ENCODE measurements around the gene NPDC1. TPM values are rescaled to one million over a fixed set of nuclear protein-coding genes. Genes with fewer than 3 reads are reported as not detected.
"Not testable (repeated sequence)": the region's sequence is repeated elsewhere in the genome, so short reads cannot be mapped to it uniquely, and the experiment has no call there.

NPDC1 gene
- polyA plus RNA-seq, 3 donors from 2014 or later = 0.36 to 1.4 (median 1.1) TPM

DNA sequence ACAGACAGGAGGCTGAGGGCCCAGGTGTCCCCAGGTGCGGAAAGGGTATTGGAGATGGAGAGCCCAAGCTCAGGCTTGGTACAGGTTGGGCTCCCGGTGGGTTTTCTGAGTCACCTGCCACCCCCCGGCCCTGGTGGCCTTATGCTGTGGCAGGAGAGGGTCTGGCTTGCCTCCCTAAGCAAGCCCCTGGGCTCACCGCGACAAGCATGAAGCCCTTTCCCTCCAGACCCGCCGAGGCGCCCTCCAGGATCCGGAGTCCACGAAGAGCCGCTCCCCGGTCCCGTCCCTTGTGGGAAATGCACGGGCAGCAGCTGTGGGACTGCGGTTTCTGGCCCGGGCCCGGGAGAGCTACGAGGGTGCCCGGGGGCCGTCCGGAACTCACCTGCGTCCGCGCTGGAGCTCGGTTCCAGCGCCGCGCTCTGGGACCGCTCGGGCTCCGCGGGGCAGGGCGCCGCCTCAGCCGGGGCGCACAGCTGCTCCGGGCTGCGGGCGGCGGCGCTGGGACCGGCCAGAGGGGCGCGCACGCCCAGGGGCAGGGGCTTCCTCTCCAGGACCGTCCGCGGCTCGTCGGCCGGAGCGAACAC, 23.6 kb upstream of the NPDC1 start:
- DNase-seq = no peak
- Mint-ChIP-seq H3K4me3 (peak overlapping the region in 3 of 5 donors; percentile 10 to 50 (median 12)), H3K27ac (no peak overlapping the region), H3K9me3 (no peaks in the 10 kb centered on the region), H3K4me1 (peaks cover 12 to 15% of the 10 kb centered on the region in 2 donors), H3K36me3 (no peaks in the 10 kb centered on the region), H3K27me3 (ENCODE audit: low read depth in 3 of 3) (peaks cover 5 to 12% (median 5%) of the 10 kb centered on the region in 3 donors)

DNA sequence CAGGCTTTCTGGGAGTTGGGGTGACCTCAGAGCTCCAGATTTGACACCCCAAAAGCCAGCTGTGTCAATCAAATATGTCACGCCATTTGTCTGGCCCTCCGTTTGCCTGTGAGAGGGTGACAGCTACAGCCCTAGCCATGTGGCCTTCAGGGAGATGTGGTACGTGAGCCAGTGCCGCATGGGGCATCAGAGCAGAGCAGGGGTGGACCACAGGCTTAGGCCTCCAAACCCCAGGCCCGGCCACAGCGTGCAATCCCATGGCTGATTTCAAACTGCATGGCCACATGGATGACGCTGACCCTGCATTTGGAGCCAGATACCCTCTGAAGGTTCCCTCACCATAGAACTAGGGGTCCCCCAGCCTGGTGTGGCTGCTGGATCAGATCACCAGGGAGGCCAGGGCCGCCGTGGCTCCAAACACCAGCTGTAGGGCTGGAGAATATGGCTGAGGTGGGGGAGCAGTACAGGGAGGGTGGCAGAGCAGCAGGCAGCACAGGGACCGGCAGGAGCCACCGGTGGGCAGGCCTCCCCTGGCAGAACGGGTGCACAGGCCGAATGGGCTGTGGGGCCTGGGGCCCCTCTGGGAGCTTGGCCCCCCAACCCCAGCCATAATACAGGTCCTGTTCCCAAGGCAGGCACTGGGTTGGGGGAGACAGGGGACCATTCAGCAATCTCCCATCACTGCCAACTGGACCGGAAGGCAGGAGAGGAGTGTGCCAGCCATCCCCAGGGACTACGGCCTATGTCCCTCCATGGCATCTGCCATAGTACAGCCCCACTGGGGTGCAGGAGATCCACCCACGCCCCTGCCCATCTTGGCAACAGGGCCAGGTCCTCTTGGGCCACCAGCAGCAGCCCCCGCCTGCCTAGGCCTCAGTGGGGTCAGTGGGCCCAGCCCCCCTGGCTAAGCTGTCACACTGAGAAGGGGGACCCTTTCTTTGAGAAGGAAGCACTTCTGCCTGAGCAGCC, 22.8 kb upstream of the NPDC1 start:
- Mint-ChIP-seq H3K27me3 (ENCODE audit: low read depth in 3 of 3) (peaks cover 5 to 12% (median 8%) of the 10 kb centered on the region in 3 donors), H3K27ac (no peak overlapping the region), H3K36me3 (no peaks in the 10 kb centered on the region), H3K4me3 (peak overlapping the region in 3 of 5 donors; percentile 12 to 50 (median 18)), H3K9me3 (no peaks in the 10 kb centered on the region), H3K4me1 (peaks cover 12 to 15% of the 10 kb centered on the region in 2 donors)
- DNase-seq = no peak

DNA sequence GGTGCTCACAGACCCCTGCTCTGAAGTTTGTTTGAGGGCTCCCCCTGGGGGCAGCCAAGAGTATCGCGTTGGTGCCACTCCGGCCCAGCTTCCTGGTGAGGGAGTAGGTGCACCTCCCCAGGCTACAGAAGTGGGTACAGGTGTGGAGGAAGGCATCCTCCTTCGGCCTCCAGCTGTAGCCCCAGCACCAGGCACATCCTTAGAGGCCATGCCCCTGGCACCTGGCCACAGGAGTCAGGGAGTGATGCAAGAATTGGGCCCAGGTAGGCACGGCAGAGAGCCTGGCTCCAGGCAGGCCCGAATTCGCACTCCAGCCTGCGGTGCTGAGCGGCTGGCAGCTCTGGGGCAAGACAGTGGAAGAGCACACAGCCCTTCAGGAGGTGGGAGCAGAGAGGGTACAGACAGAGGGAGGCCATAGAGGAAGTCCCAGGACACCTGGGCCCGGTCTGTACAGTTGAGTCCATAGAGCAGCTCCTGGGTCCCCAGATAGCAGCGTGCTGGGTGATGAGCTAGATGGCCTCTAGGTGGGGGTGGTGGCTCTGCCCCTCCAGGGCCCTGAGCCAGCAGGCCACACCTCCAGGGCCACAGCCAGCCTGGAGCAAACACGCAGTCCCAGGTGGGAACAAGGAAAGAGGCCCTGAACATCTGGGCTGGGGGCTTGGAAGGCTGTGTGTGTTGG, 22.0 kb upstream of the NPDC1 start:
- H3K4me3 Mint-ChIP-seq = peak overlapping the region; percentile 27 to 39 (median 36)
- no peak overlapping the region for H3K27ac Mint-ChIP-seq
- H3K36me3 Mint-ChIP-seq = no peaks in the 10 kb centered on the region
- no peaks in the 10 kb centered on the region for H3K9me3 Mint-ChIP-seq
- H3K27me3 Mint-ChIP-seq (ENCODE audit: low read depth in 3 of 3) = peaks cover 5 to 10% (median 9%) of the 10 kb centered on the region in 3 donors
- peak; percentile 82 to 85 (median 83) for DNase-seq
- H3K4me1 Mint-ChIP-seq = peaks cover 11 to 15% of the 10 kb centered on the region in 2 donors

- no peak overlapping the region for H3K4me3 Mint-ChIP-seq
- H3K27ac Mint-ChIP-seq = no peak overlapping the region
- H3K36me3 Mint-ChIP-seq = no peaks in the 10 kb centered on the region
- DNase-seq = no peak
- H3K4me1 Mint-ChIP-seq = peaks cover 9 to 13% of the 10 kb centered on the region in 2 donors
- H3K9me3 Mint-ChIP-seq = no peaks in the 10 kb centered on the region
- peaks cover 5 to 10% (median 9%) of the 10 kb centered on the region in 3 donors for H3K27me3 Mint-ChIP-seq (ENCODE audit: low read depth in 3 of 3)
These were observed 20.3 kb upstream of the NPDC1 start for GRCh38 chr9:137066096-137066861.

DNA sequence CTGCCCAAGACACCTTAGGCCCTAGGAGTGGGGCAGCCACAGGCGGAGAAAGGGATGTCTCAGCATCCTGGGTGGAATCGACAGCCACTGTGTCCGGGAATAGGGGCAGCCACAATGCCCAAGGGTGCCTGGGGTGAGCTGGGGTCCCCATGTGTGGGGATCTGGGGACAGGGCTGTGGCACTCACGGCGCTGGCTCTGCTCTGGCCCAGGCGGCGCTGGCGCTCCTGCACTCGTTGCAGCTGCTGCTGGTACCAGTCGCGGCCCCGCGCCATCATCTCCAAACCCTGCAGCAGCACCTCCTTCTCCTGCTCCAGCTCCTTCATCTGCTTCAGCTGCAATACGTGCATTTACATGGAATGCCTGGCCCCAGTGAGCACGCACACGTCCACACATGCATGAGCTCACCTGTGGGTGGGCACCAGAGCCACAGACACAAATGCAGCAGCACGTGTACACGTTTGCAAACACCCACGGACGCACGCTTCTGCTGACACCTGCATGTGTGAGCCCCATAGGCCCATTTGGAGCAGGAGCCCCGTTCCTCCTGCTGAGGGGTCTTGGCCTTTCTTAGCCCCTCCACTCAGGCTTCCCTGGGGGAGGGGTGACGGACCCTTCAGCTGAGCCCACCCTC, 19.5 kb upstream of the NPDC1 start:
- H3K4me3 Mint-ChIP-seq = no peak overlapping the region
- no peaks in the 10 kb centered on the region for H3K9me3 Mint-ChIP-seq
- no peaks in the 10 kb centered on the region for H3K36me3 Mint-ChIP-seq
- H3K27me3 Mint-ChIP-seq (ENCODE audit: low read depth in 3 of 3) = peaks cover 1 to 5% (median 4%) of the 10 kb centered on the region in 3 donors
- peaks cover 4 to 5% of the 10 kb centered on the region in 2 donors for H3K4me1 Mint-ChIP-seq
- H3K27ac Mint-ChIP-seq = no peak overlapping the region
- no peak for DNase-seq

GRCh38 chr9:137064880-137065164, 18.8 kb upstream of the NPDC1 start:
- H3K27me3 Mint-ChIP-seq (ENCODE audit: low read depth in 3 of 3) = peaks cover 0 to 4% (median 2%) of the 10 kb centered on the region in 3 donors
- no peak for DNase-seq
- no peak overlapping the region for H3K27ac Mint-ChIP-seq
- no peaks in the 10 kb centered on the region for H3K9me3 Mint-ChIP-seq
- H3K4me3 Mint-ChIP-seq = no peak overlapping the region
- no peaks in the 10 kb centered on the region for H3K36me3 Mint-ChIP-seq
- peaks cover 4% of the 10 kb centered on the region in 2 donors for H3K4me1 Mint-ChIP-seq

DNA sequence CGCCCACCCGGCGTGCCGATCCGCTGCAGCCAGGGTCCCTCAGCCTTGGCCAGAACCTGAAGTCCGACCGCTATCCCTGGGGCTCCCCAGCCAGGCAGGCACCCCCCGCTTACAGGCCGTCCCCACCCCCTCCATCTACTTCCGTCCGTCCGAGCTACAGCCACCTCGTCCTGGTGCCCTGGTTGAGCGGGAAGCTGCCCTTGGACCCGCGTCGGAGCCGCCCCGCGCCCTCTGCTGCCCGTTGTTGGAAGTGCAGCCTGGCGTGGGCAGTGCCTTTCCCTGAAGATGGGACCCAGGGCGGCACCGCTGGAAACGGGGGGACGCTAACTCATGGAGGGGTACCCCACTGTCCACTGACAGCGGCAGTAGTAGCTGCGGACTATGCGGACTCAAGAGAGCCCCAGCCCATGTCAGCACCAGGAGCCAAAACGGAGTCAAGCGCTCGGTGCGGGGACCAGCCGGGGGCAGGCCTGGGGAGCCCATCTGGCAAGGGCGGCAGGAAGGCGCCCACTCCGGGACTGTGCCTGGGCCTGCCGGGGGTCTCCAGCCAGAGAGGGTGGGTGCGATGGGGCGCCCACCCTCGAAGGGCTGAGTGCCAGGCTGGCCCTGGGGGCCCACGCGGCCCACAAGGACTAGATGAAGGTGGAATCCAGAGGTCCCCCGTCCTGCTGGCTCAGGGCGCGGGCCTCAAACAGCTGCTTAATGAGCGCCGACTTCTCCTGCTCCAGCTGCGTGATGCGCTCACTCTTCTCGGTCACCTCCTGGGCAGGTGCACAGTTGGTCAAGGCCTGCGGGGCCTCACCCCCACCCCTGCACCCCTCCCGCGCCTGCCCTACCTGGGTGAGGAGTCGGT, 18.3 kb upstream of the NPDC1 start:
- peaks cover 0 to 4% (median 2%) of the 10 kb centered on the region in 3 donors for H3K27me3 Mint-ChIP-seq (ENCODE audit: low read depth in 3 of 3)
- H3K4me1 Mint-ChIP-seq = peaks cover 4% of the 10 kb centered on the region in 2 donors
- no peaks in the 10 kb centered on the region for H3K36me3 Mint-ChIP-seq
- DNase-seq = peak; percentile 45 to 53 (median 47)
- H3K4me3 Mint-ChIP-seq = no peak overlapping the region
- H3K9me3 Mint-ChIP-seq = no peaks in the 10 kb centered on the region
- no peak overlapping the region for H3K27ac Mint-ChIP-seq

- no peak for DNase-seq
- peaks cover 0 to 4% (median 2%) of the 10 kb centered on the region in 3 donors for H3K27me3 Mint-ChIP-seq (ENCODE audit: low read depth in 3 of 3)
- H3K27ac Mint-ChIP-seq = no peak overlapping the region
- no peaks in the 10 kb centered on the region for H3K36me3 Mint-ChIP-seq
- peaks cover 4% of the 10 kb centered on the region in 2 donors for H3K4me1 Mint-ChIP-seq
- H3K4me3 Mint-ChIP-seq = no peak overlapping the region
- H3K9me3 Mint-ChIP-seq = no peaks in the 10 kb centered on the region
These were observed 17.5 kb upstream of the NPDC1 start for GRCh38 chr9:137063311-137064026.

GRCh38 chr9:137062798-137063197, 16.8 kb upstream of the NPDC1 start:
- H3K36me3 Mint-ChIP-seq; H3K27ac Mint-ChIP-seq; H3K9me3 Mint-ChIP-seq; H3K4me1 Mint-ChIP-seq; H3K27me3 Mint-ChIP-seq (ENCODE audit: low read depth in 3 of 3); DNase-seq; H3K4me3 Mint-ChIP-seq: not testable (repeated sequence)

DNA sequence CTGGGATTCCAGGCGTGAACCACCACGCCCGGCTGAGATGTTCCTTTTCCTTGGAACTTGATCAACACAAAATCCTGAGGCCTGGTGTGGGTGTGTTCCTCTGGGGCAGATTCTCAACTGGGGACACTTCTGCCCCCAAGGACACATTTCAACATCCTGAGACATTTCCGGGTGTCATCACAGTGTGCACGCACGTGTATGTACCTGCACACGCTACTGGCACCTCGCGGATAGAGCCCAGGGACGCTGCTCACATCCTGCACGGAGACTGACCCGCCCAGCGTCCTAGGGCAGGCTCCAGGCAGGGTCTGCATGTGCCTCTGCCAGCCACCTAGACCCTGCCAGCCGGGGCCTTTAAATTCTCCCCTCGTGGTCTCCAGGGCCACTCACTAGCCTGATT, 16.4 kb upstream of the NPDC1 start:
- H3K9me3 Mint-ChIP-seq = no peaks in the 10 kb centered on the region
- no peak overlapping the region for H3K27ac Mint-ChIP-seq
- no peak overlapping the region for H3K4me3 Mint-ChIP-seq
- no peaks in the 10 kb centered on the region for H3K4me1 Mint-ChIP-seq
- no peaks in the 10 kb centered on the region for H3K36me3 Mint-ChIP-seq
- no peak for DNase-seq
- peaks cover 0 to 5% (median 2%) of the 10 kb centered on the region in 3 donors for H3K27me3 Mint-ChIP-seq (ENCODE audit: low read depth in 3 of 3)

GRCh38 chr9:137058521-137059234, 12.7 kb upstream of the NPDC1 start:
- Mint-ChIP-seq H3K4me3 (no peak overlapping the region), H3K27me3 (ENCODE audit: low read depth in 3 of 3) (peaks cover 0 to 4% (median 2%) of the 10 kb centered on the region in 3 donors), H3K36me3 (no peaks in the 10 kb centered on the region)

More at GRCh38 chr9:137058521-137059234, 12.7 kb upstream of the NPDC1 start:
- Mint-ChIP-seq H3K4me1 (no peaks in the 10 kb centered on the region), H3K27ac (no peak overlapping the region), H3K9me3 (no peaks in the 10 kb centered on the region)
- DNase-seq = no peak

Measured in immature natural killer cell (primary cell).